Activated CD8-positive, alpha-beta memory T cell treated with anti-CD3 and anti-CD28 coated beads for 1 hour (primary cell): ENCODE measurements around the gene PSMA8.
A peak's percentile ranks its signal among the peaks of the same experiment; 100 is the strongest.
"Not testable (repeated sequence)": the region's sequence is repeated elsewhere in the genome, so short reads cannot be mapped to it uniquely, and the experiment has no call there.

ENCODE experiments used
- DNase-seq, 2 donors: peaks; one replicate each; pipeline ENCODE4 v3.0.0-alpha.2; 2020; ENCODE audit warnings: low read depth in 1 of 2; ENCODE audit errors: extremely low read depth in 1 of 2

PSMA8 gene

GRCh38 chr18:26167592-26167991 is 33.9 kb downstream of the PSMA8 start:
- DNase-seq = not testable (repeated sequence)

GRCh38 chr18:26175481-26175880 is 41.8 kb downstream of the PSMA8 start:
- DNase-seq = no peak

GRCh38 chr18:26176134-26176533 is 42.5 kb downstream of the PSMA8 start:
- DNase-seq = no peak

GRCh38 chr18:26181343-26181826 is 47.7 kb downstream of the PSMA8 start:
- DNase-seq = no peak

GRCh38 chr18:26183395-26184112 is 49.9 kb downstream of the PSMA8 start:
- DNase-seq = no peak

GRCh38 chr18:26185267-26185666 is 51.6 kb downstream of the PSMA8 start:
- no peak for DNase-seq

- no peak for DNase-seq
Observed at GRCh38 chr18:26190506-26190905, 56.8 kb downstream of the PSMA8 start.

GRCh38 chr18:26192233-26192632 is 58.6 kb downstream of the PSMA8 start:
- DNase-seq = no peak

- DNase-seq = no peak
Observed at GRCh38 chr18:26196605-26197004, 62.9 kb downstream of the PSMA8 start.

- DNase-seq = not testable (repeated sequence)
Observed at GRCh38 chr18:26202001-26202400, 68.3 kb downstream of the PSMA8 start.

GRCh38 chr18:26205318-26205717 is 71.6 kb downstream of the PSMA8 start:
- no peak for DNase-seq

- DNase-seq = no peak
Observed at GRCh38 chr18:26206488-26206887, 72.8 kb downstream of the PSMA8 start.

GRCh38 chr18:26207937-26208336 is 74.3 kb downstream of the PSMA8 start:
- DNase-seq = no peak

- no peak for DNase-seq
Observed at GRCh38 chr18:26208977-26209376, 75.3 kb downstream of the PSMA8 start.

GRCh38 chr18:26210147-26210546 is 76.5 kb downstream of the PSMA8 start:
- no peak for DNase-seq

- peak in 1 of 2 donors; percentile 23 for DNase-seq
Observed at GRCh38 chr18:26215247-26215970, 81.7 kb downstream of the PSMA8 start.

GRCh38 chr18:26225022-26225693 is 91.5 kb downstream of the PSMA8 start:
- DNase-seq = no peak

- no peak for DNase-seq
Observed at GRCh38 chr18:26225915-26226228, 92.2 kb downstream of the PSMA8 start.

- DNase-seq = peak; percentile 71 to 89
Observed at GRCh38 chr18:26226229-26227050, 92.8 kb downstream of the PSMA8 start, which contains the start of gene TAF4B. Gene TAF4B (plus strand): TSS chr18:26226445. CDS start chr18:26226934, 489 bp downstream.

GRCh38 chr18:26227051-26227670 is 93.5 kb downstream of the PSMA8 start:
- DNase-seq = no peak
